Ecto neural progenitor cell (in vitro differentiated cells): Measurements from ENCODE around the gene LBR.
A peak's percentile ranks its signal among the peaks of the same experiment; 100 is the strongest.
"Not testable (repeated sequence)": the region's sequence is repeated elsewhere in the genome, so short reads cannot be mapped to it uniquely, and the experiment has no call there.

ENCODE experiments used
- DNase-seq: peaks from one replicate; pipeline ENCODE4 v3.0.0-alpha.2; 2018; ENCODE audit warnings: low spot score

LBR gene

DNA sequence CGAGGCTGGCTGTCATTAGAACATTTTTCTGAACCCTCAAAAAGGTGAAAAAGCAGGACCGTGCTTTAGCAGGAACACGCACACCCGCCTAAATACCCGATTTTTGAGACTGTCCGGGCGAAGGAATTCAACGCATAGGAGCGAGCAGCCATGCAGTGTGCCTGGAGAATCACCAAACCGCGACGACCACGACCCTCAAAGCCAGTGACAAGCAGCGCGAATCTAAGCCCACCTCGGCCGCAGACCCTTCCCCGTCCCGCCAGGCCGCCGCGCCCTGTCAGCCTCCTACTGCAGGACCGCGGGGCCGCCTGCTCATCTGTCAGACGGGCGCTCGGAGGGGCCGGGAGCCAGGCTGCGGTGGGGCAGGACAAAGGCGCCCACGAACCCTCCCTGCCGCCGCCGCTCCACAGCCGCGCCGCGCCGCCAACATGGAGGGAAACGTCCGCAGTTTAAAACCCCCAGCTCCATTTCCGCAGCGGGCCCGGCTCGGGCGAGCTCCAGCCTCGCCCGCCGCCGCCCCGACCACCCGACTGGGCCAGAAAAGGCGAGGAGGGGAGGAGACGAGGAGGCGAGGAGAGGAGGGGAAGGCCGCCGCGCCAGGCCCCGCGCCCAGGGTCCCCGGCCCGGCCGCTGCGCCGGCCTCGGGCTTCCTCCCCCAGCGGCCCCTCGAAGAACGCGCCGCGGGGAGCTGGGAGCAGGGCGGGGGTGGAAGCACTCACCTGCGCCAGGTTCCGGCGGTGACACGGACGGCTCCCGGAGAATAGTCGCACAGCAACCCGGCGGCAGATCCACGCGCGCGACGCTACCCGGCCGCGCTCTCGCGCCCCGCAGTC, at the start of gene LBR:
TSS of gene LBR (minus strand) at position 804 of the 833 bp plus-strand sequence. CDS start 3,963 bp downstream, outside the sequence.
- peak; percentile 76 for DNase-seq

DNA sequence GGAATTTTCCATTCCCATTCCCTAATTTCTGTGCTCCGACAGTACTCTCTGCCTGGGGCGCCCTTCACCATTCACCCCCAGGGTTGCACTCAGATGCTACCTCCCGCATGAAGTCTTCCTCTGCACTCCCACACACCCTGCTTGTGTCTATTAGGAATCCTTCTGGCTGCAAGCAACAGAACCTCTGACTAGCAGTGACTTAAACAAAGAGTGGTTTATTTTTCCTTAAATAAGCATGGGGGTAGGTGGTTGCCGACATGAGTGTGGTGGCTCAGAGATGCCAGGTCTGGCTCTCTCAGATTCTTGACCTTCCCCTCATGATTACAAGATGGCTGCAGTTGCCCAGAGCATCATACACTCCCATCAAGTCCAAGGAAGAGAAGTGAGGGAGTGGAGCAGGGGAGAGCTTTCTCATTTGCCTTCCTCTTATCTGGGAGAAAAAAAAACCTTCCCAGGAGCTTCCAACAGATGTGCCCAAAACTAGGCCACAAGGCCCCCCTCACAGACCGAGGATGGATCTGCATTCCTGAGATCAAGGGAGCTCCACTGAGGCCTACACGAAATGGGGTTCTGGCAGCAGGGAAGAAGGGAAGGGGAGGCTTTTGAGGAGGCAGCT, 49.6 kb upstream of the LBR start:
- DNase-seq, result no peak

DNA sequence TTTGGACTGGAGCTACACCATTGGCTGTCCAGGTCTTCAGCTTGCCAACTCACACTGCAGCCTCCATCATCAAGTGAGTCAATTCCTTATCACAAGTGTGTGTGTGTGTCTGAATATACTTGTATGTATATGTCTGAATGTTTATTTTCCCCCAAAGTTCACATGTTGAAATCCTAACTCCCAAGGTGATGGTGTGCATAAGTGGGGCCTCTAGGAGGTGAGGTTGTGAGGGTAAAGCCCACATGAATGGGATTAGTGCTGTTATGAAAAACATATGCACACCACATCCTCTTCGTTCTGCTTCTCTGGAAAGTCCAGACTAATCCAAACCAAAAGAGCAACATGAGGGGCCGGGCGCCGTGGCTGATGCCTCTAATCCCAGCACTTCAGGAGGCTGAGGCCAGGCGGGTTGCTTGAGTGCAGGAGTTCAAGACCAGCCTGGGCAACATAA, 48.7 kb upstream of the LBR start:
- no peak for DNase-seq

- no peak for DNase-seq
Observed at GRCh38 chr1:225476100-225476511, 48.3 kb upstream of the LBR start.

- peak; percentile 93 for DNase-seq
Observed at GRCh38 chr1:225474986-225475820, 47.4 kb upstream of the LBR start.

DNA sequence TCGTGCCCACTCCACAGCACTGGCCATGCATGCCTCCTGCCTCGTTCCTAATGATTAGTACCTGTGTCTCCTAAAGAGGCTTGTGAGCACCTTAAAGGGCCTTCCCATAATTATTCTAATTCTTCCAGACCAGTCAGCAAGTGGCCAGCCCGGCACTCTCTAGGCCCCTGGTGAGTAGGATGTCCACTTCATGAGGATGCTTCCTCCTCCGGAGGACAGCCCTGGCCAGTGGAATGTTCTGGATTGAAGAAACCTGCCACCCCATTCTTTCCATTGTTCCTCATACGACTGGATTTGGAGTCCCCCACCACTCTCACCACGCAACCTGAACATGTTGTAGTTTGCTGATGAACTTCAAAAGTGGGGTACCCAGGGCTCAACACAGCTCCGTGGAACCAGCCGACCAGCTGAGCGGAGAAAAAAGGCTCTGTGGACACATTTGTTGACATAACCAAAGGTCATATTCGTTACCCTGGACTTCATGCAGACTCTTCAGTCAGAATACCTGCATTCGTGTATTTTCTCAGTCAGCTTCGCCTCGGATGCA, 46.7 kb upstream of the LBR start:
- DNase-seq, result no peak

- not testable (repeated sequence) for DNase-seq
Observed at GRCh38 chr1:225473676-225474438, 46.0 kb upstream of the LBR start.

DNA sequence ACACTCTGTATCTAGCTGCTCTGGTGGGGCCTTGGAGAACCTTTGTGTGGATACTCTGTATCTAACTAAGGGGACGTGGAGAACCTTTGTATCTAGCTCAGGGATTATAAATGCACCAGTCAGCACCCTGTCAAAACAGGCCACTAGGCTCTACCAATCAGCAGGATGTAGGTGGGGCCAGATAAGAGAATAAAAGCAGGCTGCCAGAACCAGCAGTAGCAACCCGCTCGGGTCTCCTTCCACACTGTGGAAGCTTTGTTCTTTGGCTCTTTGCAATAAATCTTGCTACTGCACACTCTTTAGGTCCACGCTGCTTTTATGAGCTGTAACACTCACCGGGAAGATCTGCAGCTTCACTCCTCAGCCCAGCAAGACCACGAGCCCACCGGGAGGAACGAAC, 45.4 kb upstream of the LBR start:
- DNase-seq, result not testable (repeated sequence)

DNA sequence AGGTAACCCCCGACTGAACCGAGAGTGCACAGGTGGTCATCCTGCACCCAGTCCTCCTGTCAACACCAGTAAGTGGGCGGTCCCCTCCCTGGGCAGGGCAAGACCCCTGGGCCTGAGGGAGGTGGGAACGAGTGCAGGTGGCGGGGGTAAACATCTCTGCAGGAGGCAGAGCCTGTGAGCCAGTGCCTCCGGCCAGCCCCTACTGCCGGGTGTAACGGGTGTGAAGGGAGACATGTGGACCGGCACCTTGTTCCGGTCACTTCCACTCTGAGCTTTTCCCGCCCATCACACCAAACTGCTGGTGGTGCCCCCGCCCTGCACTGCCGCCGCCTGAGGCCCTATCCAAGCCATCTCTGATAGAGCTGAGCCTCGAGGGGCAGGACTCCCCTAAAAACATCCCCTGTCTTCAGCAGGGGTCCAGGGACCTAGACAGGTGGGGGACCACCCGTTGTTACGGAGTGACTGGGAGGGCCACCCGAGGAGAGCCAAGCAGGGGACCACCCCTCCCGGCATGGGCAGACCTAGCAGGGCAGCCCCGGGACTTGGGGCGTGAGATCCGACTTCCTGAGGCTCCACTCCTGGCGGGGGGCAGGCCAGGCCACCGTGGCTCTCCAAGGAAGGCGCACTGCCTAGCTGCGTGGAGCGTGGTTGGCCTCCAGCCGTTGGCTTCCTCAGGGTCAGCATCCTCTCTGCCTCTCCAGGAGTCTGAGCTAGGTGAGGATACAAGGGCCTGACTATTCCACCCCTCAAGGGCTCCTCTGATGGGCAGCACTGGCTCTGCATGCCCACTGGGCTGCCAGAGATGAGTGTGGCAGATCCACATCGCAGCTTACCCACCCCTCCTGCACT, 43.8 kb upstream of the LBR start:
- DNase-seq, result no peak

- DNase-seq, result no peak
Observed at GRCh38 chr1:225471109-225471452, 43.2 kb upstream of the LBR start.

GRCh38 chr1:225470211-225471108, 42.6 kb upstream of the LBR start:
- no peak for DNase-seq

GRCh38 chr1:225469051-225469450, 41.2 kb upstream of the LBR start:
- no peak for DNase-seq

- no peak for DNase-seq
Observed at GRCh38 chr1:225468270-225469020, 40.6 kb upstream of the LBR start.

DNA sequence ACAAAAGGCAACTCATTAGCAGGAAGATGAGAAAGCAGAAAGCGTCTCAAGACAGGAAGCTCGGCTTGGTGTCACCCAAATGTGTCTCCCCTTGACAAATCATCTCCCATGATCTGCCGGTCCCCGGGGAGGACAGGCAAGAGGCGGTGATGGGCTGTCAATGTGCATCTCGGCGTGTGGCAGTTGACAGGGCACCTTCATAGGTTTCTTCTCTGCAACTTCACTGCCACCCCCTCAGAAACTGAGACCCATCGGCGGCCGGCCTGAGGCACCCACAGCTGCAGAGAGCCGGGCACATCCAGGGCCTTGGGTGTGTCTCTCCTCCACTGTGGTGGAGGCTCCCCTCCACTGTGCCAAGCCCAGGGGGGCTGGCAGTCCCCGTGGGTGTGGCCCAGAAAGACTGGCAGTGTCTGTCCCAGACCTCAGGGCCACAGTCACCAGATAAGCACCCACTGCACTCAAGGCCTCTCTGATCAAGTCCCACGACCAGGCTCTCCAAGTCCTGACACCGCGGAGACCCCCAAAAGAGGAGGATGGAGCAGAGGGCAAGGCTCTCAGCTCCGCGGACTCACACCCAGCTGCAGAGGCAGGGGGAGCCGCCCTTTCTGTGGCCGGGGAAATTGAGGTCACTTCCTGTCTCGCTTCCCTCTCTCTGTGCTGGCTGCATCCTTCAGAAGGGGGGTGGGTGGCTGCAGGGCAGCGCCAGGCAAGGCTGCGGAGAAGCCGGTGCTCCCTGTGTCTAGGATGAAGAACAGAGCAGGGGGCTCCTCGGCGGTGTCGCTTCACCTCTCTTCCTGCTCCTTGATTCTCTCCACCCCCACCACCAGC, 39.6 kb upstream of the LBR start:
- no peak for DNase-seq

GRCh38 chr1:225466848-225467192, 39.0 kb upstream of the LBR start:
- DNase-seq, result no peak

DNA sequence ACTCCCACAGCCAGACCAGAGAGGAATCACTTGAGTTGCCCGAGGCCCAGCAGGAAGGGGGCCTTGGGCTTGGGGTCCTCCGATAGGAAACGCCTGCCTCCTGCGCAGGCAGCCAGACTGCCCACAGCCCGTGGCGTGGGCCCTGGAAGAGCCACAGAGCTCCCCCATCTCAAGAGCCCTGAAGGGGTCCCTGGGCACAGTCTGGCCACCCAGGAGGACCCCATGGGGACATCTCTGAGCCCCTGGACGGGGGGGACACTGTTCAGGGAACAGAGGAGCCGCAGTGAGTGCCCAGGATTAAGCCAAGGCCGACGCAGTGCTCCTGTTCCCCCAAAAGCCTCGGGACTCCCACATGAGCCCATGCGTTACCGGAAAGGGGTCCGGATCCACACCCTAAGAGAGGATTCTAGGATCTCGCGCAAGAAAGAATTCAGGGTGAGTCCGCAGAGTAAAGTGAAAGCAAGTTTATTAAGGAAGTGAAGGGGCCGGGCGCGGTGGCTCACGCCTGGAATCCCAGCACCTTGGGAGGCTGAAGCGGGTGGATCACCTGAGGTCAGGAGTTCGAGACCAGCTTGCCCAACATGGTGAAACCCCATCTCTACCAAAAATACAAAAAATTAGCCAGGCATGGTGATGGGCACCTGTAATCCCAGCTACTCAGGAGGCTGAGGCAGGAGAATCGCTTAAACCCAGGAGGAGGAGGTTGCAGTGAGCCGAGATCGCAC, 38.1 kb upstream of the LBR start:
- DNase-seq, result no peak
